GM23338 (cell line): ENCODE results near the gene CRYBG1.

ENCODE experiments used
- CREB1 ChIP-seq: fragments of 250-450 bp; sonication (Bioruptor Pico); IDR thresholded peaks from 2 replicates; pipeline ENCODE4 v1.5.0; 2020; ENCODE audit warnings: low read depth, mild to moderate bottlenecking, moderate library complexity
- EZH2 ChIP-seq: fragments of 200-600 bp; sonication (generic); IDR thresholded peaks from one replicate; pipeline ENCODE4 v1.8.0; 2017; ENCODE audit warnings: antibody characterized with exemption, mild to moderate bottlenecking, low read depth; ENCODE audit not compliant: unreplicated experiment
- EZH2phosphoT487 ChIP-seq: fragments of 200-600 bp; sonication (generic); IDR thresholded peaks from one replicate; pipeline ENCODE4 v1.8.1; 2018; ENCODE audit warnings: antibody characterized with exemption; ENCODE audit not compliant: unreplicated experiment
- NANOG ChIP-seq: IDR thresholded peaks from 2 replicates; pipeline ENCODE4 v1.6.1; 2016; ENCODE audit warnings: antibody characterized with exemption, borderline replicate concordance
- POLR2AphosphoS5 ChIP-seq: IDR thresholded peaks from 2 replicates; pipeline ENCODE4 v1.6.1; 2016; ENCODE audit warnings: antibody characterized with exemption, low read depth
- STAT1 ChIP-seq: IDR thresholded peaks from one replicate; pipeline ENCODE4 v1.6.1; 2016; ENCODE audit warnings: antibody characterized with exemption; ENCODE audit not compliant: unreplicated experiment
- ZNF114 ChIP-seq: fragments of 250-450 bp; sonication (Bioruptor Pico); IDR thresholded peaks from 2 replicates; pipeline ENCODE4 v1.5.0; 2020; ENCODE audit warnings: mild to moderate bottlenecking, moderate library complexity
- ZNF331 ChIP-seq: fragments of 250-450 bp; sonication (Bioruptor Pico); IDR thresholded peaks from 2 replicates; pipeline ENCODE4 v1.5.0; 2020; ENCODE audit warnings: low read depth, mild to moderate bottlenecking, moderate library complexity
- TF ChIP-seq, protein P1 (sequence below), 2 experiments: fragments of 200-600 bp in 1 of 2; sonication (generic) in 1 of 2; conservative IDR thresholded peaks; 2 replicates each; pipeline versions ENCODE4 v1.5.1 to v1.6.1; 2016 to 2017; ENCODE audit warnings: antibody characterized with exemption in 2 of 2, low read depth in 2 of 2, mild to moderate bottlenecking in 2 of 2, moderate library complexity in 1 of 2
- TF ChIP-seq, protein P2 (sequence below): IDR thresholded peaks from one replicate; pipeline ENCODE4 v1.6.1; 2018; ENCODE audit warnings: antibody characterized with exemption; ENCODE audit not compliant: unreplicated experiment
- TF ChIP-seq, protein P3 (sequence below): fragments of 250-450 bp; sonication (Bioruptor Pico); IDR thresholded peaks from 2 replicates; pipeline ENCODE4 v1.5.0; 2020; ENCODE audit warnings: mild to moderate bottlenecking, moderate library complexity
- TF ChIP-seq, protein P4 (sequence below): IDR thresholded peaks from 2 replicates; pipeline ENCODE4 v1.6.1; 2016; ENCODE audit warnings: antibody characterized with exemption

DNA sequence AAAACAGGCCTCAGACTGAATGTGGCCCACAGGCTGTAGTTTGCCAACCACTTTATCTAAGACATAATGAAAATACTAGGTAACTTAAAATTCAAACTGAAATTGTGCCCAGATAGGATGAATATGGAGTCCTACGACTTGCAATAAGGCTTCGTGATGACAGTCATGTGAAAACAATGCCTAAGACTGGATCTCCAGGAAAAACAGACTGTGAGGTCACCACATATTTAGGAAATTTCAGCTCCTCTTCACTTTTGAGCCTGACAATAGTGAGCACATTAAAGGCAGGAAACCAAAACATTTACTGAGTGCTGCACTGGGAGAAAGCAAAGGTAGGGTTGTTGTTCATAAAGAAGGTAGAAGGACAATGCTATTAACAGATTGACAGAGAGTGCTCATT is 218.8 kb downstream of the CRYBG1 start:
- no peak for TF ChIP-seq ZNF331 (CRISPR knock-in tag)
- TF ChIP-seq, protein P1, sequence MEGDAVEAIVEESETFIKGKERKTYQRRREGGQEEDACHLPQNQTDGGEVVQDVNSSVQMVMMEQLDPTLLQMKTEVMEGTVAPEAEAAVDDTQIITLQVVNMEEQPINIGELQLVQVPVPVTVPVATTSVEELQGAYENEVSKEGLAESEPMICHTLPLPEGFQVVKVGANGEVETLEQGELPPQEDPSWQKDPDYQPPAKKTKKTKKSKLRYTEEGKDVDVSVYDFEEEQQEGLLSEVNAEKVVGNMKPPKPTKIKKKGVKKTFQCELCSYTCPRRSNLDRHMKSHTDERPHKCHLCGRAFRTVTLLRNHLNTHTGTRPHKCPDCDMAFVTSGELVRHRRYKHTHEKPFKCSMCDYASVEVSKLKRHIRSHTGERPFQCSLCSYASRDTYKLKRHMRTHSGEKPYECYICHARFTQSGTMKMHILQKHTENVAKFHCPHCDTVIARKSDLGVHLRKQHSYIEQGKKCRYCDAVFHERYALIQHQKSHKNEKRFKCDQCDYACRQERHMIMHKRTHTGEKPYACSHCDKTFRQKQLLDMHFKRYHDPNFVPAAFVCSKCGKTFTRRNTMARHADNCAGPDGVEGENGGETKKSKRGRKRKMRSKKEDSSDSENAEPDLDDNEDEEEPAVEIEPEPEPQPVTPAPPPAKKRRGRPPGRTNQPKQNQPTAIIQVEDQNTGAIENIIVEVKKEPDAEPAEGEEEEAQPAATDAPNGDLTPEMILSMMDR (conservative IDR thresholded peaks at IDR 0.05; ENCODE audit: low read depth in 2 of 2): no peak
- no peak for TF ChIP-seq EZH2
- no peak for TF ChIP-seq EZH2phosphoT487
- no peak for TF ChIP-seq POLR2AphosphoS5
- no peak for TF ChIP-seq CREB1 (CRISPR knock-in tag)
- TF ChIP-seq, protein P2, sequence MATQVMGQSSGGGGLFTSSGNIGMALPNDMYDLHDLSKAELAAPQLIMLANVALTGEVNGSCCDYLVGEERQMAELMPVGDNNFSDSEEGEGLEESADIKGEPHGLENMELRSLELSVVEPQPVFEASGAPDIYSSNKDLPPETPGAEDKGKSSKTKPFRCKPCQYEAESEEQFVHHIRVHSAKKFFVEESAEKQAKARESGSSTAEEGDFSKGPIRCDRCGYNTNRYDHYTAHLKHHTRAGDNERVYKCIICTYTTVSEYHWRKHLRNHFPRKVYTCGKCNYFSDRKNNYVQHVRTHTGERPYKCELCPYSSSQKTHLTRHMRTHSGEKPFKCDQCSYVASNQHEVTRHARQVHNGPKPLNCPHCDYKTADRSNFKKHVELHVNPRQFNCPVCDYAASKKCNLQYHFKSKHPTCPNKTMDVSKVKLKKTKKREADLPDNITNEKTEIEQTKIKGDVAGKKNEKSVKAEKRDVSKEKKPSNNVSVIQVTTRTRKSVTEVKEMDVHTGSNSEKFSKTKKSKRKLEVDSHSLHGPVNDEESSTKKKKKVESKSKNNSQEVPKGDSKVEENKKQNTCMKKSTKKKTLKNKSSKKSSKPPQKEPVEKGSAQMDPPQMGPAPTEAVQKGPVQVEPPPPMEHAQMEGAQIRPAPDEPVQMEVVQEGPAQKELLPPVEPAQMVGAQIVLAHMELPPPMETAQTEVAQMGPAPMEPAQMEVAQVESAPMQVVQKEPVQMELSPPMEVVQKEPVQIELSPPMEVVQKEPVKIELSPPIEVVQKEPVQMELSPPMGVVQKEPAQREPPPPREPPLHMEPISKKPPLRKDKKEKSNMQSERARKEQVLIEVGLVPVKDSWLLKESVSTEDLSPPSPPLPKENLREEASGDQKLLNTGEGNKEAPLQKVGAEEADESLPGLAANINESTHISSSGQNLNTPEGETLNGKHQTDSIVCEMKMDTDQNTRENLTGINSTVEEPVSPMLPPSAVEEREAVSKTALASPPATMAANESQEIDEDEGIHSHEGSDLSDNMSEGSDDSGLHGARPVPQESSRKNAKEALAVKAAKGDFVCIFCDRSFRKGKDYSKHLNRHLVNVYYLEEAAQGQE: no peak
- TF ChIP-seq ZNF114 (CRISPR knock-in tag): no peak
- TF ChIP-seq, protein P3, sequence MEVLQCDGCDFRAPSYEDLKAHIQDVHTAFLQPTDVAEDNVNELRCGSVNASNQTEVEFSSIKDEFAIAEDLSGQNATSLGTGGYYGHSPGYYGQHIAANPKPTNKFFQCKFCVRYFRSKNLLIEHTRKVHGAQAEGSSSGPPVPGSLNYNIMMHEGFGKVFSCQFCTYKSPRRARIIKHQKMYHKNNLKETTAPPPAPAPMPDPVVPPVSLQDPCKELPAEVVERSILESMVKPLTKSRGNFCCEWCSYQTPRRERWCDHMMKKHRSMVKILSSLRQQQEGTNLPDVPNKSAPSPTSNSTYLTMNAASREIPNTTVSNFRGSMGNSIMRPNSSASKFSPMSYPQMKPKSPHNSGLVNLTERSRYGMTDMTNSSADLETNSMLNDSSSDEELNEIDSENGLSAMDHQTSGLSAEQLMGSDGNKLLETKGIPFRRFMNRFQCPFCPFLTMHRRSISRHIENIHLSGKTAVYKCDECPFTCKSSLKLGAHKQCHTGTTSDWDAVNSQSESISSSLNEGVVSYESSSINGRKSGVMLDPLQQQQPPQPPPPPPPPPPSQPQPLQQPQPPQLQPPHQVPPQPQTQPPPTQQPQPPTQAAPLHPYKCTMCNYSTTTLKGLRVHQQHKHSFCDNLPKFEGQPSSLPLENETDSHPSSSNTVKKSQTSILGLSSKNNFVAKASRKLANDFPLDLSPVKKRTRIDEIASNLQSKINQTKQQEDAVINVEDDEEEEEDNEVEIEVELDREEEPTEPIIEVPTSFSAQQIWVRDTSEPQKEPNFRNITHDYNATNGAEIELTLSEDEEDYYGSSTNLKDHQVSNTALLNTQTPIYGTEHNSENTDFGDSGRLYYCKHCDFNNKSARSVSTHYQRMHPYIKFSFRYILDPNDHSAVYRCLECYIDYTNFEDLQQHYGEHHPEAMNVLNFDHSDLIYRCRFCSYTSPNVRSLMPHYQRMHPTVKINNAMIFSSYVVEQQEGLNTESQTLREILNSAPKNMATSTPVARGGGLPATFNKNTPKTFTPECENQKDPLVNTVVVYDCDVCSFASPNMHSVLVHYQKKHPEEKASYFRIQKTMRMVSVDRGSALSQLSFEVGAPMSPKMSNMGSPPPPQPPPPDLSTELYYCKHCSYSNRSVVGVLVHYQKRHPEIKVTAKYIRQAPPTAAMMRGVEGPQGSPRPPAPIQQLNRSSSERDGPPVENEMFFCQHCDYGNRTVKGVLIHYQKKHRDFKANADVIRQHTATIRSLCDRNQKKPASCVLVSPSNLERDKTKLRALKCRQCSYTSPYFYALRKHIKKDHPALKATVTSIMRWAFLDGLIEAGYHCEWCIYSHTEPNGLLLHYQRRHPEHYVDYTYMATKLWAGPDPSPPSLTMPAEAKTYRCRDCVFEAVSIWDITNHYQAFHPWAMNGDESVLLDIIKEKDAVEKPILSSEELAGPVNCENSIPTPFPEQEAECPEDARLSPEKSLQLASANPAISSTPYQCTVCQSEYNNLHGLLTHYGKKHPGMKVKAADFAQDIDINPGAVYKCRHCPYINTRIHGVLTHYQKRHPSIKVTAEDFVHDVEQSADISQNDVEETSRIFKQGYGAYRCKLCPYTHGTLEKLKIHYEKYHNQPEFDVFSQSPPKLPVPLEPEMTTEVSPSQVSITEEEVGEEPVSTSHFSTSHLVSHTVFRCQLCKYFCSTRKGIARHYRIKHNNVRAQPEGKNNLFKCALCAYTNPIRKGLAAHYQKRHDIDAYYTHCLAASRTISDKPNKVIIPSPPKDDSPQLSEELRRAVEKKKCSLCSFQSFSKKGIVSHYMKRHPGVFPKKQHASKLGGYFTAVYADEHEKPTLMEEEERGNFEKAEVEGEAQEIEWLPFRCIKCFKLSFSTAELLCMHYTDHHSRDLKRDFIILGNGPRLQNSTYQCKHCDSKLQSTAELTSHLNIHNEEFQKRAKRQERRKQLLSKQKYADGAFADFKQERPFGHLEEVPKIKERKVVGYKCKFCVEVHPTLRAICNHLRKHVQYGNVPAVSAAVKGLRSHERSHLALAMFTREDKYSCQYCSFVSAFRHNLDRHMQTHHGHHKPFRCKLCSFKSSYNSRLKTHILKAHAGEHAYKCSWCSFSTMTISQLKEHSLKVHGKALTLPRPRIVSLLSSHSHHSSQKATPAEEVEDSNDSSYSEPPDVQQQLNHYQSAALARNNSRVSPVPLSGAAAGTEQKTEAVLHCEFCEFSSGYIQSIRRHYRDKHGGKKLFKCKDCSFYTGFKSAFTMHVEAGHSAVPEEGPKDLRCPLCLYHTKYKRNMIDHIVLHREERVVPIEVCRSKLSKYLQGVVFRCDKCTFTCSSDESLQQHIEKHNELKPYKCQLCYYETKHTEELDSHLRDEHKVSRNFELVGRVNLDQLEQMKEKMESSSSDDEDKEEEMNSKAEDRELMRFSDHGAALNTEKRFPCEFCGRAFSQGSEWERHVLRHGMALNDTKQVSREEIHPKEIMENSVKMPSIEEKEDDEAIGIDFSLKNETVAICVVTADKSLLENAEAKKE (CRISPR knock-in tag): no peak
- no peak for TF ChIP-seq NANOG
- no peak for TF ChIP-seq STAT1
- TF ChIP-seq, protein P4, sequence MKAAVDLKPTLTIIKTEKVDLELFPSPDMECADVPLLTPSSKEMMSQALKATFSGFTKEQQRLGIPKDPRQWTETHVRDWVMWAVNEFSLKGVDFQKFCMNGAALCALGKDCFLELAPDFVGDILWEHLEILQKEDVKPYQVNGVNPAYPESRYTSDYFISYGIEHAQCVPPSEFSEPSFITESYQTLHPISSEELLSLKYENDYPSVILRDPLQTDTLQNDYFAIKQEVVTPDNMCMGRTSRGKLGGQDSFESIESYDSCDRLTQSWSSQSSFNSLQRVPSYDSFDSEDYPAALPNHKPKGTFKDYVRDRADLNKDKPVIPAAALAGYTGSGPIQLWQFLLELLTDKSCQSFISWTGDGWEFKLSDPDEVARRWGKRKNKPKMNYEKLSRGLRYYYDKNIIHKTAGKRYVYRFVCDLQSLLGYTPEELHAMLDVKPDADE: no peak
